Measurements from ENCODE around the gene CALN1. TPM values are rescaled to one million over a fixed set of nuclear protein-coding genes. Genes with fewer than 3 reads are reported as not detected.
A peak's percentile ranks its signal among the peaks of the same experiment; 100 is the strongest.

CALN1 gene
- total and polyA plus RNA-seq, 7 donors = 0.01 to 0.06 (median 0.02) TPM; not detected in 2

DNA sequence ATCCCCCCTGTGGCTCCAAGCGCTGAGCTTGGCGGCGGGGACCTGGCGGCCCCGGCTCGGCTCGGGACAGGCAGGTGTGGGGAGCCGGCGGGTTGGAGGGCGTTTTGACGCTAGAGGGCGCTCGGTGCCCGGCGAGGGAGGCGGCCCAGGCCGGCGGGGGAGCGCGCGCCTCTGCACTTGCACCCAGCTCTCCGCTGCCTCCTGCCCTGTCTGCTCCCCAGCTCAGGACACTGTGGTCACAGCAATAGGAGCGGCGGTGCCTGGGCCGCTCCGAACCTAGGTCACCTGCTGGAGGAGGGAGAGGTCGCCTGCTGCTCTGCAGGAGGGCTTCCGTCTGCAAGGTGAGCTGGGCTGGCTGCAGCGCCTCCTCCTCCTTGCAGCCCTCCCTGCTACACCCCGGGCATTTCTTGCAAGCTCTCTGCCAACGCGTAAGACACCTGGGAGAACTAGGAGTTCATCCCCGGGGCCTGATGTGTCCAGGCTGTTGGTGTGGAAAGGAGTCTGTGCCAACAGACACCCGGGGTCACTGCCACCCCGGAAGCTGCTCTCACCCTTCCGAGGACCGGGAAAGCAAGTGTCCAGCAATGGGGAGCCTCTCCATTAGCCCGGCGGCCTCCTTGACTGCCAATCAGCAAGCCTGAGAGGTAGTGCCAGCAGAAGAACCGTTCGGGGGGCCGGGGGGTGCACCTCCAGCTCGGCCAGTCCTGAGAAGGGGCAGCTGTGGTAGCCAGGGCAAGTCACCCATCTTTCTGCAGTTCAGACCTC is 659.8 kb downstream of the CALN1 start:
- peaks cover 0 to 23% (median 8%) of the 10 kb centered on the region in 3 donors for H3K27me3 ChIP-seq (ENCODE audit: insufficient read depth in 3 of 3, low read length in 2 of 3)

DNA sequence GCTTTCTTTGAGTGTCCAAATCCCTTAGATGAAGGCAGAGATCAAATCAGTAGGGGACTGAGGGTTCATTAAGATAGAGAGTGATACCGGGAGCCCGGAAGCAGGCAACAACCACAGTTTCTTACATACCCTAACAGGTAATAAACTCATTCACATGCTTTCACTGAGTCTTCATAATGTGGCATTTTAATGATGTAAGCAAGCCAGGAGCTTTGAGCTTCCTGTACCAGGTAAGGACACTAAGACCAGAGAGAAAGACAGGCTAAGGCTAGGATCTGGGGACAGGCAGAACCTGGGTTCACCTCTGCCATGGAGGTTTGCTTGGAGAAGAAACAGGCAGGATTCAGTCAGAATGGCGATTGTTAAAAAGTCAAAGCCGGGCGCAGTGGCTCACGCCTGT is 661.8 kb downstream of the CALN1 start:
- H3K36me3 ChIP-seq (ENCODE audit: insufficient read depth in 1 of 2, low read depth in 1 of 2) = no peaks in the 10 kb centered on the region
- no peak for ATAC-seq
- TF ChIP-seq, protein P1, sequence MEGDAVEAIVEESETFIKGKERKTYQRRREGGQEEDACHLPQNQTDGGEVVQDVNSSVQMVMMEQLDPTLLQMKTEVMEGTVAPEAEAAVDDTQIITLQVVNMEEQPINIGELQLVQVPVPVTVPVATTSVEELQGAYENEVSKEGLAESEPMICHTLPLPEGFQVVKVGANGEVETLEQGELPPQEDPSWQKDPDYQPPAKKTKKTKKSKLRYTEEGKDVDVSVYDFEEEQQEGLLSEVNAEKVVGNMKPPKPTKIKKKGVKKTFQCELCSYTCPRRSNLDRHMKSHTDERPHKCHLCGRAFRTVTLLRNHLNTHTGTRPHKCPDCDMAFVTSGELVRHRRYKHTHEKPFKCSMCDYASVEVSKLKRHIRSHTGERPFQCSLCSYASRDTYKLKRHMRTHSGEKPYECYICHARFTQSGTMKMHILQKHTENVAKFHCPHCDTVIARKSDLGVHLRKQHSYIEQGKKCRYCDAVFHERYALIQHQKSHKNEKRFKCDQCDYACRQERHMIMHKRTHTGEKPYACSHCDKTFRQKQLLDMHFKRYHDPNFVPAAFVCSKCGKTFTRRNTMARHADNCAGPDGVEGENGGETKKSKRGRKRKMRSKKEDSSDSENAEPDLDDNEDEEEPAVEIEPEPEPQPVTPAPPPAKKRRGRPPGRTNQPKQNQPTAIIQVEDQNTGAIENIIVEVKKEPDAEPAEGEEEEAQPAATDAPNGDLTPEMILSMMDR (IDR thresholded peaks at IDR 0.05) = no peak
- DNase-seq = no peak
- H3K4me3 ChIP-seq = no peak overlapping the region
- no peak overlapping the region for H3K27ac ChIP-seq
- WGBS, 3 donors = 88 to 96% (median 92%) methylated on average over 6 of the region's 6 CpGs
- peaks cover 0 to 23% (median 8%) of the 10 kb centered on the region in 3 donors for H3K27me3 ChIP-seq (ENCODE audit: insufficient read depth in 3 of 3, low read length in 2 of 3)
- no peaks in the 10 kb centered on the region for H3K4me1 ChIP-seq
- intact Hi-C loops (cut with DNase I) = no loop called here
- no peaks in the 10 kb centered on the region for H3K9me3 ChIP-seq

More for the DNA sequence above, 659.8 kb downstream of the CALN1 start:
- ATAC-seq = peak in 1 of 4 donors; percentile 53
- H3K4me1 ChIP-seq = no peaks in the 10 kb centered on the region
- intact Hi-C loops (cut with DNase I) = no loop called here
- 12 to 17% (median 12%) methylated on average over 38 to 43 of the region's 43 CpGs for WGBS, 3 donors
- H3K9me3 ChIP-seq = no peaks in the 10 kb centered on the region
- H3K4me3 ChIP-seq = no peak overlapping the region
- TF ChIP-seq, protein P1 (IDR thresholded peaks at IDR 0.05) = peak; percentile 34
- no peaks in the 10 kb centered on the region for H3K36me3 ChIP-seq (ENCODE audit: insufficient read depth in 1 of 2, low read depth in 1 of 2)
- DNase-seq = peak in 1 of 2 donors; percentile 19
- H3K27ac ChIP-seq = no peak overlapping the region

DNA sequence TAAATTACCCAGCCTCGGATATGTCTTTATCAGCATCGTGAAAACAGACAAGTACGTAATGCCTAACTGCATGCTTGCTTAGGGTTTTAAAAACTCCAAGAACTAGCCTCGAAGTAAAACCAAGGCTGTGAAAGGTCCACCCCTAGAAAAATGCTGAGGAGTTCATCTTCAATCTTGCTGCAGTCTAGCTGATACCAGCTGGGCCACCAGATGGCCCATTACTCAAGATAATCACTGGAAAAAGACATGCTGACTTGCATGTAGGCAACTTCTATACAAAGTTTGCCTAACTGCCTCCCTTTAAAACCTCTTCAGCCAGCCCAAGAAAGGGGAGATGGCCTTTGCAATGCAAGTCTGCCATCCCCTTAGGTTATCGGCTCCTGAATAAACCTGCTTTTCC is 666.1 kb downstream of the CALN1 start:
- Histone ChIP-seq H3K36me3 (ENCODE audit: insufficient read depth in 1 of 2, low read depth in 1 of 2) (no peaks in the 10 kb centered on the region), H3K9me3 (no peaks in the 10 kb centered on the region), H3K27me3 (ENCODE audit: insufficient read depth in 3 of 3, low read length in 2 of 3) (peaks cover 0 to 7% (median 0%) of the 10 kb centered on the region in 3 donors), H3K4me1 (no peaks in the 10 kb centered on the region), H3K4me3 (no peak overlapping the region), H3K27ac (no peak overlapping the region)
- ATAC-seq (no peak), DNase-seq (no peak)
- TF ChIP-seq, protein P1 (IDR thresholded peaks at IDR 0.05) = no peak
- 82 to 86% (median 85%) methylated on average over 5 of the region's 5 CpGs for WGBS, 3 donors
- intact Hi-C loops (cut with DNase I) = no loop called here

- H3K4me3 ChIP-seq = no peak overlapping the region
- no peaks in the 10 kb centered on the region for H3K27me3 ChIP-seq (ENCODE audit: insufficient read depth in 3 of 3, low read length in 2 of 3)
- no peaks in the 10 kb centered on the region for H3K4me1 ChIP-seq
- no peaks in the 10 kb centered on the region for H3K36me3 ChIP-seq (ENCODE audit: insufficient read depth in 1 of 2, low read depth in 1 of 2)
- ATAC-seq = no peak
- no peak overlapping the region for H3K27ac ChIP-seq
- no peak for DNase-seq
- intact Hi-C loops (cut with DNase I) = no loop called here
- TF ChIP-seq, protein P1 (IDR thresholded peaks at IDR 0.05) = no peak
- 54 to 69% (median 57%) methylated on average over 5 of the region's 5 CpGs for WGBS, 3 donors
- H3K9me3 ChIP-seq = no peaks in the 10 kb centered on the region
Observed at GRCh38 chr7:71740174-71740560, 672.0 kb downstream of the CALN1 start.

Data from psoas muscle (tissue), 8 donors.